ENCODE data around the gene MGST1. TPM values are rescaled to one million over a fixed set of nuclear protein-coding genes. Genes with fewer than 3 reads are reported as not detected.

The MGST1 gene
- total RNA-seq = 1,000 to 10,000 TPM in 1 of 4 donors, 100 to 1,000 TPM in 3; 384 to 1,725 (median 624) TPM

- peak; percentile 43 for DNase-seq (ENCODE audit: low spot score)
- peak; percentile 55 for ATAC-seq (ENCODE audit: low FRiP score)
- no peak for TF ChIP-seq CTCF (IDR thresholded peaks at IDR 0.05)
Measured at GRCh38 chr12:16347391-16348298, at the start of gene MGST1. Gene MGST1 (plus strand): TSS chr12:16347645. CDS start chr12:16354253, 6,608 bp downstream.

- DNase-seq (ENCODE audit: low spot score) (no peak), ATAC-seq (ENCODE audit: low FRiP score) (peak; percentile 30)
Measured at GRCh38 chr12:16299403-16299802, 48.0 kb upstream of the MGST1 start.

GRCh38 chr12:16300122-16300521 lies 47.3 kb upstream of the MGST1 start:
- no peak for TF ChIP-seq CTCF (IDR thresholded peaks at IDR 0.05)
- DNase-seq (ENCODE audit: low spot score) = no peak
- ATAC-seq (ENCODE audit: low FRiP score) = peak; percentile 22

More at GRCh38 chr12:16299403-16299802, 48.0 kb upstream of the MGST1 start:
- no peak for TF ChIP-seq CTCF (IDR thresholded peaks at IDR 0.05)

- no peak for TF ChIP-seq CTCF (IDR thresholded peaks at IDR 0.05)
- DNase-seq (ENCODE audit: low spot score) (no peak), ATAC-seq (ENCODE audit: low FRiP score) (peak; percentile 93)
Measured at GRCh38 chr12:16300736-16301135, 46.7 kb upstream of the MGST1 start.

GRCh38 chr12:16303939-16304338 lies 43.5 kb upstream of the MGST1 start:
- no peak for TF ChIP-seq CTCF (IDR thresholded peaks at IDR 0.05)
- DNase-seq (ENCODE audit: low spot score) (no peak), ATAC-seq (ENCODE audit: low FRiP score) (no peak)

- DNase-seq (ENCODE audit: low spot score) (no peak), ATAC-seq (ENCODE audit: low FRiP score) (peak; percentile 44)
- TF ChIP-seq CTCF (IDR thresholded peaks at IDR 0.05) = no peak
Measured at GRCh38 chr12:16307856-16308475, 39.5 kb upstream of the MGST1 start.
